ENCODE results near the gene GPC1. TPM values are rescaled to one million over a fixed set of nuclear protein-coding genes. Genes with fewer than 3 reads are reported as not detected.

The GPC1 gene
- total RNA-seq, 1 donor from 2014 or later = 88.0 TPM

DNA sequence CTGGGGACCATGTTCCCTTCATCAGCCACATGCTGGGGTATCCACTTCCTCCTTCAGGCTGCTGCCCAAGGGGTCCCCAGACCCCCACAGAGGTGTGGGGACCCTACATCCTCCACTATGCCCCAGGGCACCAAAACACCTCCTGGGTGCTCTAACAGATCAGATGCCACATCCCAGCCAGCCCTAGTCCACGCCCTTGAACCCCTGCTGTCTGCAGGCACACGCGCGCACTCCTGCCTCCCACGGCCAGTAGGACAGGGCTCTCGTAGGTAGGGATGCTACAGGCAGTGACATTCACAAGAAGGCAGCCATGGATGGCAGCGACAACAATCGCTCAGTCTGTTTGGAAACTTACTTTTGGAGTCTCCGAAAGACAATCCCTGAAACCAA, 3.0 kb upstream of the GPC1 start:
- H3K36me3 Mint-ChIP-seq = no peaks in the 10 kb centered on the region
- peak in 1 of 2 experiments; percentile 14 for DNase-seq (ENCODE audit: low spot score in 2 of 2, unreplicated experiment in 2 of 2)
- no peaks in the 10 kb centered on the region for H3K9me3 Mint-ChIP-seq
- TF ChIP-seq, protein P1, sequence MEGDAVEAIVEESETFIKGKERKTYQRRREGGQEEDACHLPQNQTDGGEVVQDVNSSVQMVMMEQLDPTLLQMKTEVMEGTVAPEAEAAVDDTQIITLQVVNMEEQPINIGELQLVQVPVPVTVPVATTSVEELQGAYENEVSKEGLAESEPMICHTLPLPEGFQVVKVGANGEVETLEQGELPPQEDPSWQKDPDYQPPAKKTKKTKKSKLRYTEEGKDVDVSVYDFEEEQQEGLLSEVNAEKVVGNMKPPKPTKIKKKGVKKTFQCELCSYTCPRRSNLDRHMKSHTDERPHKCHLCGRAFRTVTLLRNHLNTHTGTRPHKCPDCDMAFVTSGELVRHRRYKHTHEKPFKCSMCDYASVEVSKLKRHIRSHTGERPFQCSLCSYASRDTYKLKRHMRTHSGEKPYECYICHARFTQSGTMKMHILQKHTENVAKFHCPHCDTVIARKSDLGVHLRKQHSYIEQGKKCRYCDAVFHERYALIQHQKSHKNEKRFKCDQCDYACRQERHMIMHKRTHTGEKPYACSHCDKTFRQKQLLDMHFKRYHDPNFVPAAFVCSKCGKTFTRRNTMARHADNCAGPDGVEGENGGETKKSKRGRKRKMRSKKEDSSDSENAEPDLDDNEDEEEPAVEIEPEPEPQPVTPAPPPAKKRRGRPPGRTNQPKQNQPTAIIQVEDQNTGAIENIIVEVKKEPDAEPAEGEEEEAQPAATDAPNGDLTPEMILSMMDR (IDR thresholded peaks at IDR 0.05; ENCODE audit: unreplicated experiment) = no peak
- peaks cover 31% of the 10 kb centered on the region for H3K27me3 Mint-ChIP-seq (ENCODE audit: low read depth)
- H3K4me3 Mint-ChIP-seq = no peak overlapping the region
- no peak overlapping the region for H3K27ac Mint-ChIP-seq
- peaks cover 9% of the 10 kb centered on the region for H3K4me1 Mint-ChIP-seq

DNA sequence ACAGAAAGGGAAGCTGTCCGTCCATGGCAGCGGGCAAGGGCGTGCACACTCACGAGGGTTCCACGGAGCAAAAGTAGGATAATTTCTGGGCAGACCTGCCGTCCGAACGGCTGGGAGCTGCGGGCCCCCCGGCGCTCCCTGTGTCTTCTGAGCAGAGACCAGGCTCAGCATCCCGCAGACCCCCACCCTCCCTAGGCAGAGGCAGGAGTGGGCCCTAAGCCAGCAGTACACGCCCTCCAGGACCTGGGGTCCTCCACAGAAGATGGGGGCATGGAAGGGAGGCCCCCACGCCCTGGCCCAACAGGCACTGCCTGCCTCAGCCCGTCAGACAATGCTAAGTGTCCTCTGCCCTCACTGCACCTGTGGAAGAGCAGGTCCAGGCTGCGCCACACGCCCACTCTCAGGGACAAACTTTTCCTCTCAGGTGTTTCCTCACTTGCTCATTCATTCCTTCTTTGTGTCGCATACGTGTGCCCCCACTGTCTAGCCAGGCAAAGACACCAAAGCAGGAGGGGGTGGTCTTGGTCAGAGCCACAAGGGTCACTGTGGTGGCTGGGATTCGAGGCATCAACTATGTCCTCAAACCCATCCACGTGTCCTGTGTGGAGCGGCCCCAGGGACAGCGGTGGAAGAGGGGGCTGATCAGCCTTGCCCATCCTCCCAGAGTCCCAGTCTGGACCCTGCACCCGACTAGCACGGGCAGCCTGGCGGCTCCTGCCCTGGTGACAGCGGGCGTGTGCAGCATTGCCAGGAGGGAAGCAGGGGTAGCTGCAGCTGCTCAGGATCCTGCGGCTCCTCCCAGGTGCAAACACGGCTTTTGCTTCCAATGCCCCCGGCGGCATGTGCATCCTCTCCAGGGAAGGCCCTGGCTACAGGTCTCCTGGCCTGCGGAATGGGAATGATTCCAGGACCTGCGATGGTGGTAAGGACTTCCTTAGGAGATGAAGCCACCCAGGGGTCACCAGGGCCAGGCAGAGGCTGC, 2.4 kb upstream of the GPC1 start:
- H3K27me3 Mint-ChIP-seq (ENCODE audit: low read depth) = peaks cover 32% of the 10 kb centered on the region
- TF ChIP-seq, protein P1 (IDR thresholded peaks at IDR 0.05; ENCODE audit: unreplicated experiment) = no peak
- peak; percentile 18 to 35 for DNase-seq (ENCODE audit: low spot score in 2 of 2, unreplicated experiment in 2 of 2)

DNA sequence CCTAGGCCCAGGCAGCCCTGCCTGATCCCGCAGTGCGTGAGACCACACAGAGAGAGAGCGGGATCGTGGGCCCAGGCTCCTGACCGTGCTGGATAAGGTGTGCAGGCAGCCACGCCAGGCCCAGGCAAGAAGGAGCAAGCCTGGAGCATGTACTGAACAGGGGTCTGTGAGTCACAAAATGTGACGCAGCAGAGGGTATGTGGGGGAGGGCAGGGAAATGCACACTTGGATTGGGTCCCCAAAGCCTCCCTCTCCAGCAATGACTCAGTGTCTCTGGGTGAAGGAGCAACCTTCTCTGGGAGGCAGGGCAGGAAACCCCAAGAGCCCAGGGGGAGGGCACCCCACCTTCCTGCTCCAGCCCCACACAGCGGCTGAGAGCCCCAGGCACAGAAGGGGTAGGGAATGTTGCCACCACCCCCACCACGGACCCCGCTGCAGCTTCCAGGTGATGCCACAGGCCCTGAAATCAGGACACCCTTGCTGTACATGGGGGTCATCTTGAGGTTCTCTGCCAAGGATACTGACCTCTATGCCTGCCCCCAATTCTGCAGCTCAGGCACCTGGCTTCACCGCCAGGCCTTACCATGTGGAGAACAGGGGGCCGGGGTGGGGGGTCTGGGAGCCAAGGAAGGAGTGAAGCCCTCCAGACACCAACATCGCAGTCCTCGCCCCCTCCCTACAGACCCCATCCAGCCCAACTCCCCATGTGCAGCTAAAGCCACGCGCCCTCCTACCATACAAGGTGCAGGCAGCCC, 1.3 kb upstream of the GPC1 start:
- DNase-seq (ENCODE audit: low spot score in 2 of 2, unreplicated experiment in 2 of 2) = peak in 1 of 2 experiments; percentile 20
- H3K27me3 Mint-ChIP-seq (ENCODE audit: low read depth) = peaks cover 27% of the 10 kb centered on the region

More for the DNA sequence above, 2.4 kb upstream of the GPC1 start:
- H3K4me1 Mint-ChIP-seq = peaks cover 14% of the 10 kb centered on the region
- peak overlapping the region; percentile 60 for H3K4me3 Mint-ChIP-seq
- H3K27ac Mint-ChIP-seq = peak overlapping the region; percentile 67
- H3K9me3 Mint-ChIP-seq = no peaks in the 10 kb centered on the region
- no peaks in the 10 kb centered on the region for H3K36me3 Mint-ChIP-seq

DNA sequence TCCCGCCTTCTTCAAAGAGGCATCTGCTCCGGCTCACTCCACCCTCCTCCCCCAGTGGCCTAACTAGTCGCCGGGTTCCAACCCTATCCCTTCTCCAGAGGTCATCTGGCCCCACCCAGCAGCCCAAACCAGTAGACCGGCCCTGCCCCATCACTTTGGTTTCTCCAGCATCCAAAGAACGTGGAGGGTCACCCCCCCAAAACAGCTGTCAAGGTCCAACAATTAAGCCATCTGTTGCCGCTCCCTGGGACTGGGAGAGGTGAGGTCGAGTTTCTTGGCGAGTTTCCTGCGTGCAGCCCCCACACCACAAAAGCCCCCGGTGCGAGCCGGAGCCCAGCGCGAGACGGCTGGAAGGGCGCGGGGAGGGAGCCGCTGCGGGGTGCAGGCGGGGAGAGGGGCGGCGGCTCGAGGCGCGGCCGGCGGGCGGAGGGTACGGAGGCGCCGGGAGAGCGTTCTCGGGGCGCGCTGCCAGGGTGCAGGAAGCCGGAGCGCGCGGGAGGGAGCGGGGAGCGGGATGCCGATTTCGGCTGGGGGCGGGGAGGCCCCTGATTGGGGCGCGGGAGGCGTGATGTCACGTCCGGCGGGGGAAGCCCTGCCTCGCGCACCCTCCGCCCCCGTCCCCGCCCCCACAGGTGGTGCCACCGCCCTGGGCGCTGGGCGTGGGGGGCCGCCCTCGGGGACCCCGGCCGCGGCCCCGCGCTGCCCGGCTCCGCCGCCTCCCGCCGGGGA, 571 bp upstream of the GPC1 start:
- Mint-ChIP-seq H3K27me3 (ENCODE audit: low read depth) (peaks cover 26% of the 10 kb centered on the region), H3K4me3 (peak overlapping the region; percentile 73), H3K9me3 (no peaks in the 10 kb centered on the region), H3K36me3 (no peaks in the 10 kb centered on the region), H3K27ac (peak overlapping the region; percentile 59), H3K4me1 (peaks cover 18% of the 10 kb centered on the region)
- peak; percentile 90 to 94 for DNase-seq (ENCODE audit: low spot score in 2 of 2, unreplicated experiment in 2 of 2)
- TF ChIP-seq, protein P1 (IDR thresholded peaks at IDR 0.05; ENCODE audit: unreplicated experiment) = no peak

More for the DNA sequence above, 1.3 kb upstream of the GPC1 start:
- Mint-ChIP-seq H3K4me3 (peak overlapping the region; percentile 73), H3K36me3 (no peaks in the 10 kb centered on the region), H3K27ac (peak overlapping the region; percentile 67), H3K4me1 (peaks cover 18% of the 10 kb centered on the region), H3K9me3 (no peaks in the 10 kb centered on the region)
- TF ChIP-seq, protein P1 (IDR thresholded peaks at IDR 0.05; ENCODE audit: unreplicated experiment) = no peak

All from mesothelial cell of epicardium (in vitro differentiated cells).